Astrocyte of the spinal cord (primary cell): Measurements from ENCODE around the gene AQP9.
A peak's percentile ranks its signal among the peaks of the same experiment; 100 is the strongest.

Experiments
- DNase-seq: peaks from one replicate; pipeline ENCODE4 v3.0.0; 2011; ENCODE audit warnings: low read depth, low spot score
- H3K4me3 ChIP-seq: 2 replicates; pipeline ENCODE4 v1.5.1; 2011; ENCODE audit warnings: low read depth, mild to moderate bottlenecking, low read length, moderate library complexity
- in situ Hi-C: cut with HindIII; loops from 2 replicates; pipeline ENCODE4 v1.10.0; 2017; ENCODE audit warnings: low sequenced_read_pairs
- TF ChIP-seq, protein P1 (sequence below): IDR thresholded peaks from 2 replicates; pipeline ENCODE4 v1.5.1; 2012; ENCODE audit warnings: low read depth, mild to moderate bottlenecking, low read length, inconsistent platforms

The AQP9 gene

DNA sequence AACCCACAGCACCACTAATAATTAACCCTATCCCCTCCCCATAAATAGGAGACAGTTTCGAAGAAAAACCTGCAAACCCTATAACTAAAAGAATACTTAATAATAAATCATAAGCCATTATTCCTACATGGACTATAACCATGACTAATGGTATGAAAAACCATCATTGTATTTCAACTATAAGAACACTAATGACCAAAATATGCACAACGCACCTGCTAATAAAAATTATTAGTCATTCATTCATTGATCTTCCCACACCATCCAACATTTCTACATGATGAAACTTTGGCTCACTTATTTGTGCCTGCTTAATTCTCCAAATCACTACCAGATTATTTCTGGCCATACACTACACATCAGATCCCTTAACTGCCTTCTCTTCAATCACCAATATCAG is 16.6 kb downstream of the AQP9 start:
- in situ Hi-C loops: no loop called here
- no peak for DNase-seq
- TF ChIP-seq, protein P1, sequence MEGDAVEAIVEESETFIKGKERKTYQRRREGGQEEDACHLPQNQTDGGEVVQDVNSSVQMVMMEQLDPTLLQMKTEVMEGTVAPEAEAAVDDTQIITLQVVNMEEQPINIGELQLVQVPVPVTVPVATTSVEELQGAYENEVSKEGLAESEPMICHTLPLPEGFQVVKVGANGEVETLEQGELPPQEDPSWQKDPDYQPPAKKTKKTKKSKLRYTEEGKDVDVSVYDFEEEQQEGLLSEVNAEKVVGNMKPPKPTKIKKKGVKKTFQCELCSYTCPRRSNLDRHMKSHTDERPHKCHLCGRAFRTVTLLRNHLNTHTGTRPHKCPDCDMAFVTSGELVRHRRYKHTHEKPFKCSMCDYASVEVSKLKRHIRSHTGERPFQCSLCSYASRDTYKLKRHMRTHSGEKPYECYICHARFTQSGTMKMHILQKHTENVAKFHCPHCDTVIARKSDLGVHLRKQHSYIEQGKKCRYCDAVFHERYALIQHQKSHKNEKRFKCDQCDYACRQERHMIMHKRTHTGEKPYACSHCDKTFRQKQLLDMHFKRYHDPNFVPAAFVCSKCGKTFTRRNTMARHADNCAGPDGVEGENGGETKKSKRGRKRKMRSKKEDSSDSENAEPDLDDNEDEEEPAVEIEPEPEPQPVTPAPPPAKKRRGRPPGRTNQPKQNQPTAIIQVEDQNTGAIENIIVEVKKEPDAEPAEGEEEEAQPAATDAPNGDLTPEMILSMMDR: no peak
- H3K4me3 ChIP-seq: no peak overlapping the region

DNA sequence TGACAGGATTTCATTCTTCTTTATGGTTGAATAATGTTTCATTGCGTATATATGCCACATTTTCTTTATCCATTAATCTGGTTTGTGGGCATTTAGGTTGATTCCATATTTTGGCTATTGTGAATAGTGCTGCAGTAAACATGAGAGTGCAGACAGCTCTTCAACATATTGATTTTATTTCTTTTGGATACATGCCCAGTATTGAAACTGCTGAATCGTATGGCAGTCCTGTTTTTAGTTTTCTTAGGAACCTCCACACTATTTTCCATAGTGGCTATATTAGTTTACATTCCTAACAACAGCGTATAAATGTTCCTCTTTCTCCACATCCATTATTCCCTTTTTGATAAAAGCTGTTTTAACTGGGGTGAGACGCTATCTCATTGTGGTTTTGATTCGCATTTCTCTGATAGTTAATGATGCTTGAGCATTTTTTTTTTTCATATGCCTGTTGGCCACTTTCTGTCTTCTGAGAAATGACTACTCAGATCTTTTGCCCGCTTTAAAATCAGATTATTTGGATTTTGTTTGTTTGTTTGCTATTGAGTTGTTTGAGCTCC is 21.7 kb downstream of the AQP9 start:
- no peak overlapping the region for H3K4me3 ChIP-seq
- no peak for DNase-seq
- TF ChIP-seq, protein P1: no peak
- in situ Hi-C loops: no loop called here

- no peak overlapping the region for H3K4me3 ChIP-seq
- DNase-seq: no peak
- TF ChIP-seq, protein P1: no peak
- in situ Hi-C loops: no loop called here
Measured at GRCh38 chr15:58161436-58161930, 23.3 kb downstream of the AQP9 start.

DNA sequence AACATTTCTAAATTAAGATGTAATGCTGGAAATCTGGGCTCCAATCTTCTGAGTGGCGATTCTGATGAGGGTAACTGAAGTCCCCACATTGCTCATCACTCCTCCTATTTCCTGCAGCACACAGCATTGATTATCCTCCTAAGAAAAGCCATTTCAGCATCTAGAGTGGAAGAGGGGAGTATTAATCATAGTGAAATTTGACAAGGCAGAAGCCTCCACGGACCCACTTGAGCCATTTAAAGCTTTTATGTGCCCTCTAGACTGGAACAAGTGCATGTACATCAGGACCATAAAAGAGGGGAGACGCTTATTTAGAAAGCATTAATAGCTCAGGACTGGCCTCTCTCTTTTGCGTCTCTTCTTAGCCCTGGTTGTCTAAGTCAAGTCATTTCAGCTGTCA is 25.8 kb downstream of the AQP9 start:
- in situ Hi-C loops: no loop called here
- TF ChIP-seq, protein P1: no peak
- no peak for DNase-seq
- no peak overlapping the region for H3K4me3 ChIP-seq

DNA sequence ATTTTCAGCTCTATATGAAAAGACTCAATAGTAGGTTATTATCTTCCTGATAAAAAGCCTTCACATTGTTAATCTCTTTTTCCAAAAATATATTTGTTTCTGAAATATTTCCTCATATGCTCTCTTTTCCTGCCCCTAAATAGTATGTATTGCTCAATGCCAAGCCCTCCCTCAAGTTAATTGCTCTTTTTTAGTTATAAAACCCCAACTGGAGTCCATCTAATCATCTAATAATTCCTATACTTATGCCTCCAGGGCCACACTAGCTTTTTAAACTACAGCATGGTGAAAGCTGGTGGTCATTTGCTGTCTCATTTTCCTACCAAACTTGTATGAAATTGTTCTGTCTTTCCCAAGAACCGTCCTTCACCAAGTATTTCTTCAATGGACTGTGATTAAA is 26.7 kb downstream of the AQP9 start:
- H3K4me3 ChIP-seq: no peak overlapping the region
- in situ Hi-C loops: no loop called here
- DNase-seq: no peak
- TF ChIP-seq, protein P1: no peak

GRCh38 chr15:58165661-58166060 is 27.5 kb downstream of the AQP9 start:
- DNase-seq: peak; percentile 35
- in situ Hi-C loops: no loop called here
- TF ChIP-seq, protein P1: no peak

GRCh38 chr15:58167095-58167691 is 29.0 kb downstream of the AQP9 start:
- H3K4me3 ChIP-seq: no peak overlapping the region
- in situ Hi-C loops: no loop called here
- no peak for DNase-seq
- TF ChIP-seq, protein P1: no peak

More at GRCh38 chr15:58165661-58166060, 27.5 kb downstream of the AQP9 start:
- H3K4me3 ChIP-seq: no peak overlapping the region
